Body of pancreas (tissue), 4 donors: ENCODE data around the gene WDR86. TPM values are rescaled to one million over a fixed set of nuclear protein-coding genes. Genes with fewer than 3 reads are reported as not detected.

ENCODE experiments used
- ATAC-seq: fragments of 150-250 bp; one replicate; pipeline ENCODE4 v1.9.1; 2016
- DNase-seq, 4 donors: peaks; one replicate each; pipeline ENCODE4 v3.0.0-alpha.2; 2019
- H3K27ac ChIP-seq, 4 donors: fragments of 200-600 bp; sonication (generic); 1 replicate in 3 of 4; 2 replicates in 1 of 4; pipeline versions ENCODE4 v1.5.1 to v1.6.1; 2016 to 2019; ENCODE audit warnings: mild to moderate bottlenecking in 1 of 4, mixed read lengths in 1 of 4, moderate library complexity in 1 of 4
- H3K27me3 ChIP-seq, 2 donors: fragments of 200-600 bp; sonication (generic); one replicate each; pipeline ENCODE4 v1.6.0; 2016; ENCODE audit warnings: mild to moderate bottlenecking in 1 of 2
- H3K36me3 ChIP-seq, 2 donors: fragments of 200-600 bp; sonication (generic); replicated peaks in 1 of 2; 2 replicates each; pipeline ENCODE4 v1.5.1; 2016; ENCODE audit warnings: low read depth in 2 of 2; ENCODE audit not compliant: insufficient read depth in 1 of 2
- H3K4me1 ChIP-seq: fragments of 200-600 bp; sonication (generic); one replicate; pipeline ENCODE4 v1.6.0; 2016
- H3K4me3 ChIP-seq, 2 donors: fragments of 200-600 bp; sonication (generic); 1 replicate in 1 of 2; 2 replicates in 1 of 2; pipeline ENCODE4 v1.5.1; 2016 to 2019
- H3K9me3 ChIP-seq, 3 donors: fragments of 200-600 bp; sonication (generic); 1 replicate in 2 of 3; 2 replicates in 1 of 3; pipeline ENCODE4 v1.5.1; 2016
- CTCF ChIP-seq, 7 experiments: fragments of 450-650 bp in 4 of 7; fragments of 200-600 bp in 3 of 7; sonication (generic) in 3 of 7; IDR thresholded peaks; one replicate each; pipeline ENCODE4 v1.5.1; 2016 to 2019; ENCODE audit warnings: antibody characterized with exemption in 7 of 7
- POLR2A ChIP-seq, 3 donors: fragments of 450-650 bp; IDR thresholded peaks; one replicate each; pipeline ENCODE4 v1.6.1; 2016; ENCODE audit warnings: antibody characterized with exemption in 3 of 3, mild to moderate bottlenecking in 2 of 3
- WGBS, 2 donors: methylation state at CpG; one replicate each; pipeline ENCODE4 v1.1.5; 2017; 5-methylcytosine and 5-hydroxymethylcytosine counted together
- intact Hi-C: fragments of 100-400 bp; cut with DNase I; formaldehyde crosslinking; loops from one replicate; pipeline ENCODE4 v1.15.1; 2023
- total RNA-seq, 2 donors: library from RNA; depleted of rRNA; stranded (reverse); fragments of >200 nt; gene quantifications; one replicate each; pipeline ENCODE4 v1.1.0, GENCODE V29; 2016

Gene WDR86
- total RNA-seq, 2 donors from 2014 or later: 3.9 to 11.2 TPM

GRCh38 chr7:151447901-151448260 is 38.0 kb upstream of the WDR86 start:
- Histone ChIP-seq H3K36me3 (no peaks in the 10 kb centered on the region), H3K9me3 (no peaks in the 10 kb centered on the region), H3K4me1 (peaks cover 6% of the 10 kb centered on the region), H3K4me3 (no peak overlapping the region), H3K27me3 (no peaks in the 10 kb centered on the region), H3K27ac (peak overlapping the region in 1 of 4 donors; percentile 36)
- ATAC-seq (no peak), DNase-seq (peak in 1 of 4 donors; percentile 6)
- intact Hi-C loops: loop anchor here (5.0 kb wide), 1 partner anchor 81 kb away; no protein-coding TSS in a partner anchor
- 75 to 76% methylated on average over 22 to 26 of the region's 26 CpGs for WGBS, 2 donors
- TF ChIP-seq CTCF (IDR thresholded peaks at IDR 0.05) (no peak), POLR2A (IDR thresholded peaks at IDR 0.05) (no peak)

GRCh38 chr7:151447312-151447711 is 37.5 kb upstream of the WDR86 start:
- H3K4me3 ChIP-seq: no peak overlapping the region
- no peaks in the 10 kb centered on the region for H3K36me3 ChIP-seq
- H3K4me1 ChIP-seq: peaks cover 6% of the 10 kb centered on the region
- intact Hi-C loops: loop anchor here (5.0 kb wide), 1 partner anchor 80 kb away; no protein-coding TSS in a partner anchor
- H3K27me3 ChIP-seq: no peaks in the 10 kb centered on the region
- ATAC-seq (no peak), DNase-seq (peak in 1 of 4 donors; percentile 7)
- no peak for TF ChIP-seq CTCF (IDR thresholded peaks at IDR 0.05)
- no peak for TF ChIP-seq POLR2A (IDR thresholded peaks at IDR 0.05)
- no peaks in the 10 kb centered on the region for H3K9me3 ChIP-seq
- WGBS, 2 donors: 92 to 95% methylated on average over 17 to 18 of the region's 18 CpGs
- H3K27ac ChIP-seq: no peak overlapping the region

DNA sequence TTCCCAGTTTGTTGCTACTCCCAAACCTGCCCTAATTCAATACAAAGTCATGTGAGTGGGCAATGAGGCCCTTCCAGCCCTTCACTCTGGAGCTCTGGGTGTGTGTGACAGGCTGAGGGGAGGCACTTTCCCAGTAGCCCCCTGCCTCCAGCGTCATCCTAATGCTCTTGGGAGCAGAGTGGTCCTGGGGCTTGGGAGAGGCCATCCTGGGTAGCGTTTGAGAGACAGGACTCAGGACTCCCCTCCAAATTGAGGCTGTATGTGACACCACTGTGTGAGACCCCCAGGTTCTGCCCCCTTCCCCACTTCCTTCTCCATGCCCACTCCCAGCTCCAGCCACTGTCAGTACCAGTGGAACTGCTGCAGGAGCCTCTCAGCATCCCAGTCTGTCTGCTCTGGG is 36.6 kb upstream of the WDR86 start:
- H3K27ac ChIP-seq: no peak overlapping the region
- no peak overlapping the region for H3K4me3 ChIP-seq
- ATAC-seq: no peak
- no peaks in the 10 kb centered on the region for H3K27me3 ChIP-seq
- intact Hi-C loops: loop anchor here (5.0 kb wide), 1 partner anchor 79 kb away; no protein-coding TSS in a partner anchor
- 74 to 88% methylated on average over 1 to 2 of the region's 2 CpGs for WGBS, 2 donors
- H3K4me1 ChIP-seq: peaks cover 6% of the 10 kb centered on the region
- DNase-seq: peak in 2 of 4 donors; percentile 4 to 5
- no peaks in the 10 kb centered on the region for H3K36me3 ChIP-seq
- no peaks in the 10 kb centered on the region for H3K9me3 ChIP-seq
- TF ChIP-seq POLR2A (IDR thresholded peaks at IDR 0.05) (no peak), CTCF (IDR thresholded peaks at IDR 0.05) (no peak)

- no peaks in the 10 kb centered on the region for H3K9me3 ChIP-seq
- H3K27ac ChIP-seq: no peak overlapping the region
- WGBS, 2 donors: 79 to 87% methylated on average over 1 of the region's 1 CpG
- H3K4me3 ChIP-seq: no peak overlapping the region
- ATAC-seq: no peak
- no peak for TF ChIP-seq POLR2A (IDR thresholded peaks at IDR 0.05)
- no peak for TF ChIP-seq CTCF (IDR thresholded peaks at IDR 0.05)
- DNase-seq: no peak
- H3K27me3 ChIP-seq: no peaks in the 10 kb centered on the region
- H3K4me1 ChIP-seq: peaks cover 10% of the 10 kb centered on the region
- intact Hi-C loops: loop anchor here (5.0 kb wide), 1 partner anchor 77 kb away; no protein-coding TSS in a partner anchor
- no peaks in the 10 kb centered on the region for H3K36me3 ChIP-seq
These were observed 34.8 kb upstream of the WDR86 start for GRCh38 chr7:151444632-151445031.

DNA sequence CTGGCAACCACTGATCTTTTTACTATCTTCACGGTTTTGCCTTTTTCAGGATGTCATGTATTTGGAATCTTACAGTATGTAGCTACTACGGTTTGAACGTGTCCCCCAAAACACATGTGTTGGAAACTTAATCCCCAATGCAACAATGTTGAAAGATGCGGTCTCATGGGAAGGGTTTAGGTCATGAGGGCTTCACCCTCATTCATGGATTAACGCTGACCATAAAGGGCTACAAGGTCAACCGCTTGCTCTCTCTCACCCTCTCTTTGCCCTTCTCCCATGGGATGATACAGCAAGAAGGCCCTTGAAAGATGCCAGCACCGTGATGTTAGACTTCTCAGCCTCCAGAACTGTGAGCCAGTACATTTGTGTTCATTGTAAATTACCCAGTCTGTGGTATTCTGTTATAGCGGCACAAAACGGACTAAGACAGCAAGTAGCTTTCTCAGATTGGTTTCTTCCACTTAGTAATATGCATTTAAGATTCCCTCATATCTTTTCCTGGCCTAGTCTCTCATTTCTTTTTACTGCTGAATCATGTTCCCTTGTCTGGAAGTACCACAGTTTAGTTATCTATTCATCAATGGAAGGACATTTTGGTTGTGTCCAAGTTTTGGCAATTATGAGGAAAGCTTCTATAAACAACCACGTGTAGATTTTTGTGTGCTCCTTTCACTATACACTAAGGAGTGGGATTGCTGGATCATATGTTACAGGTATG is 33.1 kb upstream of the WDR86 start:
- WGBS, 2 donors: 81 to 82% methylated on average over 10 of the region's 10 CpGs

More for the DNA sequence above, 33.1 kb upstream of the WDR86 start:
- Histone ChIP-seq H3K27ac (no peak overlapping the region), H3K9me3 (no peaks in the 10 kb centered on the region), H3K4me1 (peaks cover 7% of the 10 kb centered on the region), H3K4me3 (no peak overlapping the region), H3K36me3 (no peaks in the 10 kb centered on the region), H3K27me3 (no peaks in the 10 kb centered on the region)
- ATAC-seq (no peak), DNase-seq (no peak)
- intact Hi-C loops: no loop called here
- TF ChIP-seq CTCF (IDR thresholded peaks at IDR 0.05): no peak
- no peak for TF ChIP-seq POLR2A (IDR thresholded peaks at IDR 0.05)
